ENCODE data around the gene CLIC3. TPM values are rescaled to one million over a fixed set of nuclear protein-coding genes. Genes with fewer than 3 reads are reported as not detected.

Gene CLIC3
- polyA plus RNA-seq, 4 donors: 0.49 to 1.2 (median 0.74) TPM

DNA sequence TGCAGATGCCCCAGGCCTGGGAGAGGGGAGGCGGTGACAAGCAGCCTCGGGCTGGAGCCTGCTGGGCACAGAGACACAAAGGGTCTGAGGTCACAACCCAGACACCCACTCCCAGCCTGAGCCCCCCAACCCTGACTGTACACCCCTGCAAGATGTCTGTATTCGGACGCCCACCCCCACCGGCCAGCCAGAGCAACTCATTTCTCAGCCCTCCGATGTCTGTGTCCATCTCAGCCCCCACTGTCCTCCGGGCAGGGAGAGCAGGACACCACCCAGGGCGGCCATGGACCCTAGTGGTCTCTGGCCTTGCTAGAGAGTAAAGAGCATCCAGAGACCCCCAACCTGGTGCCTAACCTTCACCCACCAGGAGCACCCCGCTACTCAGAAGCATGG lies 40.4 kb downstream of the CLIC3 start:
- DNase-seq (ENCODE audit: low read depth in 4 of 4, low spot score in 2 of 4): no peak

DNA sequence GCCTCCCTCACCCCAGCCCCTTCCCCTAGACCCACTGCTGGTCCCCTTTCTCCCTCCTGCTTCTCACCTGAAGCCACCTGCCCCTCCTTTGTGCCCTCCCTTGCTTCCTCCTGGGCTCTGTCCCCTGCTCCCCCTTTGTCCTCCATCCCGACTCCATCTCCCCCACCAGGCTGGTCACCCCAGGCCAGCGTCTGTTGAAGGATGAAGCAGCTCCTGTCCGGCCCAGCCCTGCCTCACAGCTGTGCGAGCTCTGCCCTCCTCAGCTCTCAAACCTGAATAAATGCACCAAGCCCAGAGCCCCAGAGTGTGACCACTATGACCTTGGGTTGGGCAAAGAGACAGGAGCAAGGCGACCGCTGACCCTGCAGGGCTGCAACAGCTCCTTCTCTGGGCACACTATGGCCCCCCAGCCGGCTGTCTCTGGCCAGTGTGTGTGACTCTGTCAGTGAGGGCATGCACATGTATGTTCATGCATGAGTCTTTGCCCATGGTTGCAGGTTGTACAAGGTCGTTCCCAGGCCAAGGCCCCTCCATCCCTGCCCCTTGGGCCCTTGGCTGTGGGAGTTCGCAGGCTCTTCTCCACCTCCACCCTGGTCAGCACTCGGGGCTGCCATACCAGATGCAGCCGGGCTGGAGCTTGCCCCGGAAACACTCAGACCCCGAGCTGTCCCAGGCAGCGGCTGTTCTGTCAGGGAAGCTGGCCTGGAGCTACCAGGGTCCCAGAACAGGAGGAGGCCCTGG lies 41.0 kb downstream of the CLIC3 start:
- no peak for DNase-seq (ENCODE audit: low read depth in 4 of 4, low spot score in 2 of 4)

DNA sequence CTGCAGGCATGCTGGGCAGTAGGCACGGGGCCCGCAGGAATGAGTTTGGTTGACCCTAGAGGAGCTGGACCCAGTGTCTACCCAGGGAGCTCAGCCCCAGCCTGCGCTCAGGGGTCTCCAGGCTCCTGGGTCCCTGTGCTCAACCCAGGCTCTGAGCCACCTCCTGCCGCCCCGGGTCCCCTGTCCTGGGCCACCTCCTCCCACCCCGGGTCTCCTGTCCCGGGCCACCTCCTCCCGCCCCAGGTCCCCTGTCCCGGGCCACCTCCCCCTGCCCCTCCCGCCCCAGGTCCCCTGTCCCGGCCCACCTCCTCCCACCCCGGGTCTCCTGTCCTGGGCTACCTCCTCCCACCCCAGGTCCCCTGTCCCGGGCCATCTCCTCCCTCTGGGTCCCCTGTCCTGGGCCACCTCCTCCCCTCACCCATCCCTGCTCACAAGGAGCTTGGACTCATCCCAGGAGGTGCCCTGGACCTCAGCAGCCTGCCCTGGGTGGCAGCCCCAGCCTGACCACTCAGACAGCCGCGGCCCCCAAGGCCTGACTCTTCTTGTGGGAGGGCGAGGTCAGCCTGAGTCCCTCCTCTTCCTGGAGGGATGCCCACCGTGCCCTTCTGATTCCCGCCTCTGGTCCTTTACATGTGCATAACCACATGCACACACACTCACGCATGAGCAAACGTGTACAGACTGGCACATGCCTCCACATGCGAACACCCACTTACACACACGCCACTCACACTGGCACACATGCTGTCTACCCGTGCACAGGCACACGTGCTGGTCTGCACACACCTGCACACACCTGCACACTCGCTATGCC lies 41.9 kb downstream of the CLIC3 start:
- DNase-seq (ENCODE audit: low read depth in 4 of 4, low spot score in 2 of 4): no peak

DNA sequence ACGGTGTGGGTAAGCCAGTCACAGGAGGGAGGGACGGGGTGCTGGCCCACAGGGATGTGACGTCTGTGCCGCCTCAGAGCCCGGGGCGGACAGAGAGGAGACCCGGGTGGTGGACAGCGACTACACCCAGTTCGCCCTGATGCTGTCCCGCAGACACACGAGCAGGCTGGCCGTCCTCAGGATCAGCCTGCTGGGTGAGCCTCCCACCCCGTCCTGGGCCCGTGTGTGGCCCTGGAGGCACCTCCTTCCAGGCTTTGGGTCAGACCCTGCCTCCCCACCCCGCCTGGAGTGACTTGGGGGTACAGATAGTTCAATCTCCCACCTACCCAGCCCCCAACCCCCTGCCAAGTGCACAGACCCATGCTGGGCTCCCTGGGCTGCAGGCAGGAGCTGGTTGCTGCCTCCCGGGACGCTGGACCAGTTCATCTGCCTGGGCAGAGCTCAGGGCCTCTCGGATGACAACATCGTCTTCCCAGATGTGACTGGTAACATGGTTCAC lies 42.5 kb downstream of the CLIC3 start:
- DNase-seq (ENCODE audit: low read depth in 4 of 4, low spot score in 2 of 4): no peak

DNA sequence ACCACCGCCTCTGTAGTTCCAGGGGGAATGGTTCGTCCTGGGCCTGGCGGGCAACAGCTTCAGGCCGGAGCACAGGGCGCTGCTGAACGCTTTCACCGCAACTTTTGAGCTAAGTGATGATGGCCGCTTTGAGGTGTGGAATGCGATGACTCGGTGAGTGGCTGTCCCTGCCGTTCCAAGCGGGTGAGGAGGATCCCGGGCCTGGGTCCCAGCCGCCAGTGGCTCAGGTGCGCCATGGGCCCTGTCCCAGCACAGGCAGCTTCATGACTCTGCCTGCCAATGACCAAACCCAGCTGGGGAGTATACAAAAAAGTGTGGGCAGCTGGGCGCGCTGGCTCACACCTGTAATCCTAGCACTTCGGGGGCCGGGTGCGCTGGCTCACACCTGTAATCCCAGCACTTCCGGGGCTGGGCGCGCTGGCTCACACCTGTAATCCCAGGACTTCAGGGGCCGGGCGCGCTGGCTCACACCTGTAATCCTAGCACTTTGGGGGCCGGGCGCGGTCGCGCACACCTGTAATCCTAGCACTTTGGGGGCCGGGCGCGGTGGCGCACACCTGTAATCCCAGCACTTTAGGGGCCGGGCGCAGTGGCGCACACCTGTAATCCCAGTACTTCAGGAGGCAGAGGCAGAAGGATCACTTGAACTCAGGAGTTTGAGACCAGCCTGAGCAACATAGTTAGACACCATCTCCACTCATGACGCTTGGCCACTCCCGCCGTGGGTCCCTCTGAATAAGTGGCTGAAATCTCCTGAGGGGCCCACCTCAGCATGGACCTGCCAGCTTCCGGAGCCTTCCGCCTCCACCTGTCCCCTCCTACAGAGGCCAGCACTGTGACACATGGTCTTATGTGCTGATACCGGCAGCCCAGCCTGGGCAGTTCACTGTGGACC lies 43.2 kb downstream of the CLIC3 start:
- no peak for DNase-seq (ENCODE audit: low read depth in 4 of 4, low spot score in 2 of 4)

DNA sequence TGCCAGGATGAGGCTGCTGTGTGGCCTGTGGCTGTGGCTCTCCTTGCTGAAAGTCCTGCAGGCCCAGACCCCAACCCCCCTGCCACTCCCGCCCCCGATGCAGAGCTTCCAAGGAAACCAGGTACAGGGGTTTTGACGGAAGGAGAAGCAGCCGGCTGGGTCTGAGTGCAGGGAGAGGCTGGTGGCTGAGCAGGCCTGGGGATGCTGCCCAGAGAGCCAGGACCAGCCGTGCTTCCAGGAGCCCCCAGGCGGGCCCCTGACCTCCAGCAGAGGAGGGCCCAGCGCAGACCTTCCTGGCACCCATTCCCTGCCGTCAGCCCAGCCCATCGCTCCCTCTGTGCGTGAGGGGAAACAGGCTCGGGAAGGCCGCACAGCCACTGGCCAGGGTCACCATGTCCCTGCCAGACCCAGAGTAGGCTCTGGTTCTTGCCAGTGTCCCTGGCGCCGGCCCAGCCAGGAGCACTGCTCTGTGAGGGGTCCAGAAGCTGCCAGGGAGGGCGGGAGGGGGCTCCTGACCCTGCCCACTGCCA lies 44.0 kb downstream of the CLIC3 start:
- no peak for DNase-seq (ENCODE audit: low read depth in 4 of 4, low spot score in 2 of 4)

DNA sequence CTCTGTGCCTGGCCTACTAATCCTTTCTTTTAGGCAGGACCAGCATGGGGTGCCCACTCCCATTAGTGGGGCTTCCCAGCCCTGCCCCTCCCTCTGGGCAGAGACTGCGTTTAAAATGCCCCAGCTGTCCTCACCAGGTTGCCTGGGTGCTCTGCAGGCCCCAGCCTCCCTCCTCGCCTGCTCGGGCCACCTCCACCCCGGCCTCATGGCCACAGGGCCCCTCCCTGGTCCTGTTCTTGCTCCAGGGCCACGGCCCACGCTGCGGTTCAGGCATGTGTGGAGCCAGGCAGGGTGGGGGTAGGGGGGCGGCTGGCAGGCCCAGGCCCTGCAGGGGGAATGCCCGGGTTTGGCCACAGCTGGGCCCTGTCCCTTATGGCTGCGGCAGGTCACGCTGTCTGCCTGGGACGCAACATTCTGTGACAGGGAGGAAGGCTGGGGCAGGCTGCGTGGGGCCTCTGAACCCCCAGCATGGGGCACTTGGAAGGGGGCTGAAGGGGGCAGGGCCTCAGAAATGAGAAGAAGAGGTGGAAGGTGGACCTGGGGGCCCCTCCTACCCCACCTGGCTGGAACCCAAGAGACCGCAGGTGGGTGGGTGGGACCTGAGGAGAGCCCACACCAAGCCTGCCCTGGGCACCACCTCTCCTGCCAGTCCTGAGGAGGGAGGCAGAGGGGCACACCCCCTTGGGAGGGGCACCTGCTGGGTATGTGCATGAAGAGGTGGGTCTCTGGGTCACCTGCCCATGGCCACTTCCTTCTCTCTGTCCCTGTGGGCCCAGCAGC lies 44.6 kb downstream of the CLIC3 start, which contains the start of gene LCN12:
Gene LCN12 (plus strand): TSS at position 733 of the 780 bp plus-strand sequence. CDS start 55 bp downstream, outside the sequence.
- no peak for DNase-seq (ENCODE audit: low read depth in 4 of 4, low spot score in 2 of 4)

DNA sequence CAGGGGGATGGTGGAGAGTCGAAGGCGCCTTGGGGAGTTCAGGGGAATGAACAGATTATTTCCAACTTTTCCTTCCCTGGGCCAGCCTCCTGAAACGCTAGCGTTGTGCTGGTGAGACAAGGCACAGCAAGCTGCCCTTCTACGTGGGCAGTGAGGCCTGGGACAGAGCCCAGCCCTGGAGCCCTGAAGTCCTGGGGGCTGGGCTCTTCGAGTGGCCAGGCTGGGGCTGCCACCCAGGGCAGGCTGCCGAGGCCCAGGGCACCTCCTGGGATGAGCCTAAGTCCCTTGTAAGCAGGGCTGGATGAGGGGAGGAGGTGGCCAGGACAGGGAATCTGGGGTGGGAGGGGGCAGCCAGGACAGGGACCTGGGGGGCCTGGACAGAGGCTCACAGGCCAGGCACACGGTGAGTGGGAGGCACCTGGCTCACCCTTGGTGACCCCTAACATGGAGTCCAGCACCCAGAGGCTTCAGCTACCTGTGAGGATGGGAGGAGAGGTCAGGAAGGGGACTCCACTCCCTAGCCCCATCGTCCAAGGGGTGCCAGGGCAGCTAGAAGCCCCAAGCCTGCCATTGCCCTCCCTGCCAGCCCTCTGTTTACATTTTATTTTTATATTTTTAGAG lies 45.6 kb downstream of the CLIC3 start:
- no peak for DNase-seq (ENCODE audit: low read depth in 4 of 4, low spot score in 2 of 4)

DNA sequence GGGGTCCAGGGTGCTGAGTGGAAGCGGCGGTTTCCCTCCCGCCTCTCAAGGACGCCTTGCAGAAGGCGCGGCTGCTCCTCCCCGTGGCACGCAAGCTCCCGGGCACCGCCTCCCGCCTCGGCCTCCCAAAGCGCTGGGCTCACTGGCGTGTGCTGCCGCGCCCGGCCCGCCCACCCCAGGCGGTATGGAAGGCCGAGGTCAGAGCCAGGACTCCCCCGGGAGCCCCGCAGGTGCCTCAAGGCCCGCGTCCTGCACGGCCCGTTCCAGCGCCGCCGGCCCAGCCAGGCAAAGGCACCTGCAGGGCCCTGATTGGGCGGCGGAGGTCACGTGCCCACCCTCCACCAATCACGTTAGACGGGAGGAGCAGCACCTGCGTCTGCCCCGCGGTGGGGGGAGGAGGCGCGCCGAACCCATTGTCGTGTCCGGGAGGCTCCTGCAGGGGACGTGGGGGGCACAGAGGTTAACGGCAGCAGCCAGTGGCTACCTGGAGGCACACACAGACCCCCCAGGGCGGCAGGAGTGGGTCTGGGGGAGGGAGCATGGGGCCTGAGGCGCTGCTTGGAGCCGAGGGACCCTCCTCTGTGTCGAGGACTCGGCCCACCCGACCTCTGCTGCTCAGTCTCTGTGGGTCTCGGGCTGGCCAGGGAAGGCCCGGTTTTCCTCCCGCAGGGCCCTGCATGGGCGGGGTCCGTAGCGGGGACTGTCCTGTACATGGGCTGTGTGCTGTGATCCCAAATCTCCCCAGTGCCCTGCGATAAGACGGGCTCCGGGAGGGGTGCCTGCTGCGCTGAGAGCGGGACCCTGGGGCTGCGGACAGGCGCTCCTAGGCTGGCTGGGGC lies 46.3 kb downstream of the CLIC3 start:
- peak; percentile 63 to 87 (median 80) for DNase-seq (ENCODE audit: low read depth in 4 of 4, low spot score in 2 of 4)

DNA sequence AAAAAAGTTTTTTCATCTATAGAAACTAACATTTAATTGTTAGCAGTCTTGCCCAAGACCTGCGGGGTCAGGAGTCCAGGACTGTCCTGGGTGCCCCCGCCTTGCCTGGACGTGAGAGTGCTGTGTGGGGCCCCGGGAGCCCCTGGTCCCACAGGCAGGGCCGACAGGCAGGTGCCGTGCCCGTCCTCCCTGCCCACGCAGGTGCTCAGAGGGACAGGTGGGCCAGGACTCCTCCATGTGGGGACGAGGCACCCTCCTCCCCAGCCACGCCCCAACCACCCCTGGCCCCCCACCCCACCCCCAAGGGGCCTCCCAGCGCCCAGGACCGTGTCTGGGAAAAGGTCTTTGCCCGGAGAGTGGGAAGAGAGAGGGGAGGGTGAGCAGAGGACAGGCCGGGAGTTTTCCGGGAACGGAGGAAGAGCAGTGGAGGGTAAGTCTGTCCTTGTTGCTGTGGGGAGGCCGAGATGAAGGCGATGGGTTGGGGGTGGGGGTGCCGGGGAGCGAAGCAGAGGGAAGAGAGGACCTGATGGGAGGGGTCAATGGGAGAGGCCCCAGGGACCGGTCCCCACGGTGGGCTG lies 47.0 kb downstream of the CLIC3 start:
- DNase-seq (ENCODE audit: low read depth in 4 of 4, low spot score in 2 of 4): no peak

DNA sequence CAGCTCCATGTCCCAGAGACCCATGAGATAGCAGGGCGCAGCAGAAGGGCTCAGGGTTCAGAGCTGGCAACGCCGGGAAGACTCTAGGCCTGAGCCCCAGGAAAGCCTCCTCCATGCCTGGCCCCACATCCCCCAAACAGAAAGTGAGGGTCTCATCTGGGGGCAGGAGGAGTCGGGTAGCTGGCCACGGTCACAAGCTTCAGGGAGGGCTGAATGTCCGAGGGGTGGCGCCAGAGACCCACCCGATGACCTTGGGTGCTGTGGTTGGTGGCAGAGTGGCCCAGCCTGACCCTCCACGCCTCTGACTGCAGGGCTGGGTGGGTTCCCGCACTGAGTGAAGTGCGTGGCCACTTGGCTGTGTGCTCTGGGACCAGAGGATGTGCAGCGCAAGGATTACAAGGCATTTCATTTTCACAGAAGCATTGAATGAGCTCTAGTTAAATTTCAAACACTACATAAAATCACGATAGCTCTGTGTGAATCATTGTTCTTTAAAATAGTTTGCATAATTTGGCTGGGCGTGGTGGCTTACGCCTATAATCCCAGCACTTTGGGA lies 48.3 kb downstream of the CLIC3 start:
- no peak for DNase-seq (ENCODE audit: low read depth in 4 of 4, low spot score in 2 of 4)

DNA sequence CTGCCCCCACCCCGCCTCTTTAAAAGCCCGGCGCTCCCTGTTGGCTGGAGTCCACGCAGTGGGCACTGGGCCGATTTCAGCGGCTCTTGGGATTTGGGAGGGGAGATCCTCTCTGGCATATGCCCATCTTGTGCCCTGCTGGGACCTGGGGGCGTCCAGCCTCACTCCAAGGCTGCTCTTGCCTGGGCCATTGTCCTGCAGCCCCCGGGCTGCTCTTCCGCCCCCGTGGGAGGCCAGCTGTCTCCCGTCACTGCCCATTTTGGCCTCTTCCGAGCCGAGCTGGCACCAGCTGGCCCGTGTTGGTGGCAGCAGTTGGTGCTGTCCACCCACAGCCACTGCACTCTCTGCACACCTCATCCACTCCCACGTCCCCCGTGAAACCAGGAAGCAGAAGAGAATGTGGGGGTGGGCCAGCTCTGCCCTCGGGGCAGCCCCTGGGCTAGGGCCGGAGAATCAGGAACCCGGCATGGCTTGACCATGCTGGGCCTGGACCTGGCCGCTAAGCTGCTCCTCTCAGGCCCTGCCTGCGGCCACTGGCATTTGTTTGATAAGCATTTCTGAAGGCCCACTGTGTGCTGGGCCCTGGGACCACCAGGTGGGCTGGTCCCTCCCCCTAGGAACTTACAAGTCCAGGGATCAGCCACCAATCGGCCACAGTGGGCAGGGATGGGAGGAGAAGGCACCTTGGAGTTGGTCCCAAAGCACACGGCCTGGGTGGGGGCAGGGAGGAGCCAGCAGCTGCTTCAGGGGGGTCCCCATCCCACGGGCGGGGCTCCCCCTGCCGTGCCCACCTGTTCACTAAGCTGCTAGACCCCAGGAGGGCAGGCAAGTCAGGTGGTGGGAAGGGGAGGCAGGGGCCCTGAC lies 49.1 kb downstream of the CLIC3 start:
- no peak for DNase-seq (ENCODE audit: low read depth in 4 of 4, low spot score in 2 of 4)

DNA sequence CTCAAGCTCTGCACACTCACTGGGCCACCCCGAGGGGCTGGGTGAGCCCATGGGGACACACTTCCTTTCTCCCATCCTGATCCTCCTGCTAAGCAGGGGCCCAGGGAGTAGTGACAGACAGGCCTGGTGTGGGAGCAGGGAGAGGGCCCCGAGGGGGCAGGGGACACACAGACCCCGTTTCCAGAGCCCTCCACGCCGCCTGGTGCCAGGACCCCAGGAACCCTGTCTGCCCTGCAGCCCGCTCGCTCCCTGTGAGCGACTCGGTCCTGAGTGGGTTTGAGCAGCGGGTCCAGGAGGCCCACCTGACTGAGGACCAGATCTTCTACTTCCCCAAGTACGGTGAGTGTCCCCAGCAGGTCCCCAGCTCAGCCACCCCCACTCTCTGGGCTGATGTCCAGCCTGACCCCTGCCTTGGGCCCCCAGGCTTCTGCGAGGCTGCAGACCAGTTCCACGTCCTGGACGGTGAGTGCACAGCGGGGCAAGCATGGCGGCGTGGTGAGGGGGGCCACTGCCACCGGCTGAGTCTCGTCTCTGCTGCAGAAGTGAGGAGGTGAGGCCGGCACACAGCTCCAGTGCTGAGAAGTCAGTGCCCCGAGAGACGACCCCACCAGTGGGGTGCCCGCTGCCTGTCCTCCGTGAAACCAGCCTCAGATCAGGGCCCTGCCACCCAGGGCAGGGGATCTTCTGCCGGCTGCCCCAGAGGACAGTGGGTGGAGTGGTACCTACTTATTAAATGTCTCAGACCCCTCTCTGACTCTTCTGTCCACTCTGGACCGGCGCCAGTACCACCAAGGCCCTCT lies 49.9 kb downstream of the CLIC3 start:
- no peak for DNase-seq (ENCODE audit: low read depth in 4 of 4, low spot score in 2 of 4)

DNA sequence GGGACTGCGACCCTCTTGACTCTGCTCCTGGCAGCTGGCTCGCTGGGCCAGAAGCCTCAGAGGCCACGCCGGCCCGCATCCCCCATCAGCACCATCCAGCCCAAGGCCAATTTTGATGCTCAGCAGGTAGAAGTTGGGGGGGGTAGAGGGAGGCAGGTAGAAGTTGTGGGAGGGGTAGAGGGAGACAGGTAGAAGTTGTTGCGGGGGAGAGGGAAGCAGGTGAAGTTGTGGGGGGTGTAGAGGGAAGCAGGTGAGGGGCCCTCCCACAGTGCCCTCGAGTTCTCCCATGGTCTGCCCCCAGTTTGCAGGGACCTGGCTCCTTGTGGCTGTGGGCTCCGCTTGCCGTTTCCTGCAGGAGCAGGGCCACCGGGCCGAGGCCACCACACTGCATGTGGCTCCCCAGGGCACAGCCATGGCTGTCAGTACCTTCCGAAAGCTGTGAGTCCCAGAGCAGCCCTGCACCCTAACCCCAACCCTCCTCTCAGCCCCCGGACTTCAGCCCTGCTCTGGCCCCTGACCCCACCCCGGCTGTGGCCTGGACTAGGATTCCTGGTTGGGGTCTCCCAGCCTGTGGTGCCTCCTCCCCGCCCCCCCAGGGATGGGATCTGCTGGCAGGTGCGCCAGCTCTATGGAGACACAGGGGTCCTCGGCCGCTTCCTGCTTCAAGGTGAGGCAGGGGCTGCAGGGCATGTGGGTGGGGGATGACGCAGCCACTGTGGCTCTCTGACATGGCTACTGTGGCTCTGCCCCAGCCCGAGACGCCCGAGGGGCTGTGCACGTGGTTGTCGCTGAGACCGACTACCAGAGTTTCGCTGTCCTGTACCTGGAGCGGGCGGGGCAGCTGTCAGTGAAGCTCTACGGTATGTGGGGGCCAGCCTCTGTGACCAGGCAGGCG lies 50.8 kb downstream of the CLIC3 start:
- DNase-seq (ENCODE audit: low read depth in 4 of 4, low spot score in 2 of 4): no peak
